GM12891 (cell line): ENCODE results near the gene TMEM131.

Experiments
- PAX5 ChIP-seq: IDR thresholded peaks from 2 replicates; pipeline ENCODE4 v1.6.1; 2011; ENCODE audit warnings: low read length, moderate library complexity, mild to moderate bottlenecking; ENCODE audit not compliant: insufficient read depth, severe bottlenecking
- POLR2A ChIP-seq: IDR thresholded peaks from 2 replicates; pipeline ENCODE4 v1.6.1; 2011; ENCODE audit warnings: low read depth, low read length, control low read depth
- POLR2AphosphoS5 ChIP-seq: IDR thresholded peaks from 2 replicates; pipeline ENCODE4 v1.6.1; 2011; ENCODE audit warnings: low read depth, low read length, control low read depth
- SPI1 ChIP-seq: IDR thresholded peaks from 2 replicates; pipeline ENCODE4 v1.6.1; 2011; ENCODE audit warnings: low read depth, low read length, control low read depth
- TAF1 ChIP-seq: IDR thresholded peaks from 2 replicates; pipeline ENCODE4 v1.6.1; 2011; ENCODE audit warnings: low read depth, low read length, control low read depth

DNA sequence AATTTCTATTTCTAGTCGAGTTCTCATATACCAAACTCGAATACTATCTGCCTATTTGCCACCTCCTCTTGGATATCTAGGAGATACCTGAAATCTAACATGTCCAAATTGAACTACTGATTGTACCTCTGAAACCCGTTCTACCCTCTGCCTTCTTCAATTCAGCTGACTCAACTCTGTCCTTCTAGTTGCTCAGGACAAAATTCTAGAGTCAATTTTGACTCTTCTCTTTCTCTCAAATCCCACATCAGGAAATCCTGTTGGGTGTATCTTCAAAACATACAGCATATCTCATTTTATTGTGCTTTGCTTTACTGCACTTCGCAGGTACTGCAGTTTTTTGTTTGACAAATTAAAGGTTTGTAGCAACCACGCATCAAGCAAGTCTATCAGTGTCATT is 144.6 kb downstream of the TMEM131 start:
- TF ChIP-seq POLR2A (no peak), TAF1 (no peak), PAX5 (no peak), POLR2AphosphoS5 (no peak), SPI1 (no peak)
